SW 1271 (cell line): ENCODE measurements around the gene MRAS.

ENCODE experiments used
- DNase-seq, 2 experiments: peaks; one replicate each; lab custom pipeline; 2025; lab: John Stamatoyannopoulos, UW

The MRAS gene

GRCh38 chr3:138347960-138348753 is at the start of gene MRAS:
Gene MRAS, plus strand, starts transcription at chr3:138348579. Its CDS starts 24,305 bp downstream, at chr3:138372884.
- DNase-seq = peak in 1 of 2 experiments; percentile 79

GRCh38 chr3:138300647-138301046 is 47.7 kb upstream of the MRAS start:
- no peak for DNase-seq

- DNase-seq = no peak
These were observed 44.9 kb upstream of the MRAS start for GRCh38 chr3:138303474-138303873.

GRCh38 chr3:138307899-138308298 is 40.5 kb upstream of the MRAS start:
- DNase-seq = no peak

- DNase-seq = no peak
These were observed 39.6 kb upstream of the MRAS start for GRCh38 chr3:138308783-138309182.

GRCh38 chr3:138310494-138310893 is 37.9 kb upstream of the MRAS start:
- no peak for DNase-seq

- no peak for DNase-seq
These were observed 33.6 kb upstream of the MRAS start for GRCh38 chr3:138314751-138315150.

- no peak for DNase-seq
These were observed 30.7 kb upstream of the MRAS start for GRCh38 chr3:138317687-138318086.

GRCh38 chr3:138323971-138324370 is 24.4 kb upstream of the MRAS start:
- DNase-seq = no peak

- DNase-seq = no peak
These were observed 22.4 kb upstream of the MRAS start for GRCh38 chr3:138325990-138326389.

GRCh38 chr3:138326866-138327595 is 21.3 kb upstream of the MRAS start:
- DNase-seq = no peak

- DNase-seq = no peak
These were observed 20.5 kb upstream of the MRAS start for GRCh38 chr3:138327831-138328230.

- DNase-seq = peak in 1 of 2 experiments; percentile 6
These were observed 20.0 kb upstream of the MRAS start for GRCh38 chr3:138328341-138328740.

GRCh38 chr3:138329127-138329983 is 19.0 kb upstream of the MRAS start, which contains the start of gene NME9:
Gene NME9, minus strand, starts transcription at chr3:138329851. Its CDS starts 516 bp downstream, at chr3:138329335.
- peak; percentile 65 to 89 for DNase-seq

- DNase-seq = no peak
These were observed 18.4 kb upstream of the MRAS start for GRCh38 chr3:138329984-138330293.

GRCh38 chr3:138331143-138331894 is 17.1 kb upstream of the MRAS start:
- peak in 1 of 2 experiments; percentile 9 for DNase-seq

- peak in 1 of 2 experiments; percentile 41 for DNase-seq
These were observed 15.8 kb upstream of the MRAS start for GRCh38 chr3:138332472-138333073.

GRCh38 chr3:138334608-138335007 is 13.8 kb upstream of the MRAS start:
- no peak for DNase-seq

GRCh38 chr3:138336454-138336999 is 11.9 kb upstream of the MRAS start:
- DNase-seq = no peak

- DNase-seq = no peak
These were observed 10.1 kb upstream of the MRAS start for GRCh38 chr3:138338244-138338643.

GRCh38 chr3:138338811-138339210 is 9.6 kb upstream of the MRAS start:
- no peak for DNase-seq
